Type B pancreatic cell (in vitro differentiated cells): ENCODE measurements around the gene CAMK1D. TPM values are rescaled to one million over a fixed set of nuclear protein-coding genes. Genes with fewer than 3 reads are reported as not detected.

ENCODE experiments used
- DNase-seq: peaks from one replicate; pipeline ENCODE4 v3.0.0; 2021; ENCODE audit warnings: mixed read lengths; ENCODE audit not compliant: unreplicated experiment; ENCODE audit errors: extremely low spot score
- H3K27ac Mint-ChIP-seq: 2 replicates; pipeline ENCODE4 v1.8.0; 2021; ENCODE audit warnings: mild to moderate bottlenecking, mixed read lengths
- H3K27me3 Mint-ChIP-seq: 2 replicates; pipeline ENCODE4 v1.8.0; 2021; ENCODE audit warnings: mixed read lengths
- H3K36me3 Mint-ChIP-seq: 2 replicates; pipeline ENCODE4 v1.8.0; 2021; ENCODE audit warnings: mixed read lengths
- H3K4me1 Mint-ChIP-seq: one replicate; pipeline ENCODE4 v1.8.0; 2021; ENCODE audit warnings: mixed read lengths; ENCODE audit not compliant: unreplicated experiment
- H3K4me3 Mint-ChIP-seq: 2 replicates; pipeline ENCODE4 v1.8.0; 2021; ENCODE audit warnings: mild to moderate bottlenecking, mixed read lengths
- H3K9me3 Mint-ChIP-seq: 2 replicates; pipeline ENCODE4 v1.8.0; 2021; ENCODE audit warnings: mixed read lengths
- CTCF ChIP-seq: fragments of 200-600 bp; sonication (generic); conservative IDR thresholded peaks from 2 replicates; pipeline ENCODE4 v1.5.0; 2021; ENCODE audit warnings: antibody characterized with exemption, mild to moderate bottlenecking
- total RNA-seq: library from RNA; stranded (reverse); gene quantifications from 2 replicates; pipeline ENCODE4 v1.2.1, GENCODE V29; 2021; ENCODE audit warnings: low replicate concordance

The CAMK1D gene
- total RNA-seq, 1 donor from 2014 or later, result 12.2 TPM

- TF ChIP-seq CTCF, result no peak
- Mint-ChIP-seq H3K9me3 (peaks cover 4% of the 10 kb centered on the region), H3K27me3 (no peaks in the 10 kb centered on the region), H3K27ac (no peak overlapping the region), H3K4me1 (peaks cover 19% of the 10 kb centered on the region), H3K4me3 (peak overlapping the region; percentile 29), H3K36me3 (peaks cover 3% of the 10 kb centered on the region)
- DNase-seq, result no peak
Measured at GRCh38 chr10:12701696-12702095, 352.3 kb downstream of the CAMK1D start.

- H3K27ac Mint-ChIP-seq, result no peak overlapping the region
- no peak for TF ChIP-seq CTCF
- H3K4me1 Mint-ChIP-seq, result peaks cover 25% of the 10 kb centered on the region
- peaks cover 4% of the 10 kb centered on the region for H3K9me3 Mint-ChIP-seq
- no peak for DNase-seq
- no peak overlapping the region for H3K4me3 Mint-ChIP-seq
- H3K36me3 Mint-ChIP-seq, result peaks cover 3% of the 10 kb centered on the region
- no peaks in the 10 kb centered on the region for H3K27me3 Mint-ChIP-seq
Measured at GRCh38 chr10:12702215-12702770, 352.9 kb downstream of the CAMK1D start.

- no peak overlapping the region for H3K27ac Mint-ChIP-seq
- DNase-seq, result no peak
- peaks cover 4% of the 10 kb centered on the region for H3K9me3 Mint-ChIP-seq
- peaks cover 3% of the 10 kb centered on the region for H3K36me3 Mint-ChIP-seq
- H3K27me3 Mint-ChIP-seq, result no peaks in the 10 kb centered on the region
- H3K4me3 Mint-ChIP-seq, result no peak overlapping the region
- peaks cover 31% of the 10 kb centered on the region for H3K4me1 Mint-ChIP-seq
- TF ChIP-seq CTCF, result no peak
Measured at GRCh38 chr10:12703126-12703525, 353.8 kb downstream of the CAMK1D start.

- Mint-ChIP-seq H3K9me3 (peaks cover 4% of the 10 kb centered on the region), H3K27me3 (no peaks in the 10 kb centered on the region), H3K36me3 (peaks cover 3% of the 10 kb centered on the region), H3K27ac (no peak overlapping the region), H3K4me3 (no peak overlapping the region), H3K4me1 (peaks cover 33% of the 10 kb centered on the region)
- TF ChIP-seq CTCF, result no peak
- no peak for DNase-seq
Measured at GRCh38 chr10:12703813-12704212, 354.5 kb downstream of the CAMK1D start.

- Mint-ChIP-seq H3K9me3 (peaks cover 4% of the 10 kb centered on the region), H3K27ac (no peak overlapping the region), H3K36me3 (peaks cover 3% of the 10 kb centered on the region), H3K27me3 (no peaks in the 10 kb centered on the region), H3K4me3 (no peak overlapping the region), H3K4me1 (peaks cover 32% of the 10 kb centered on the region)
- no peak for TF ChIP-seq CTCF
- no peak for DNase-seq
Measured at GRCh38 chr10:12704488-12704887, 355.1 kb downstream of the CAMK1D start.

GRCh38 chr10:12705943-12706342 is 356.6 kb downstream of the CAMK1D start:
- no peaks in the 10 kb centered on the region for H3K9me3 Mint-ChIP-seq
- no peak for DNase-seq
- H3K27me3 Mint-ChIP-seq, result no peaks in the 10 kb centered on the region
- peaks cover 26% of the 10 kb centered on the region for H3K4me1 Mint-ChIP-seq
- H3K27ac Mint-ChIP-seq, result no peak overlapping the region
- H3K4me3 Mint-ChIP-seq, result no peak overlapping the region
- TF ChIP-seq CTCF, result no peak
- H3K36me3 Mint-ChIP-seq, result peaks cover 3% of the 10 kb centered on the region
